IMR-90 (cell line): Measurements from ENCODE around the gene SLC35F3. TPM values are rescaled to one million over a fixed set of nuclear protein-coding genes. Genes with fewer than 3 reads are reported as not detected.

Source experiments
- ATAC-seq: fragments of 200-7000 bp; cut with Tn5 transposase; 2 replicates; pipeline ENCODE4 v1.9.1; 2020; ENCODE audit warnings: low read depth, mild to moderate bottlenecking, moderate library complexity
- BruUV-seq: library from RNA; stranded (reverse); fragments of 400-500 nt; replicated peaks from 2 replicates; lab custom pipeline; 2021; lab: Mats Ljungman, UMichigan
- CTCF ChIA-PET: fragments of 300-600 bp; formaldehyde crosslinking; extraction: SDS; loops from one replicate; lab custom pipeline; 2021; ENCODE audit warnings: antibody characterized with exemption; lab: Yijun Ruan, JAX
- POLR2A ChIA-PET: fragments of 300-600 bp; sonication (Branson Sonifier 250); formaldehyde crosslinking; loops from one replicate; lab custom pipeline; 2022; ENCODE audit warnings: antibody characterized with exemption; ENCODE audit not compliant: unreplicated experiment; lab: Charles Lee
- DNase-seq: peaks from one replicate; pipeline ENCODE4 v3.0.0; 2013
- H2AFZ ChIP-seq: replicated peaks from 2 replicates; pipeline ENCODE3; 2013; ENCODE audit warnings: low read length, mild to moderate bottlenecking; ENCODE audit not compliant: poor library complexity
- H2AK5ac ChIP-seq: 2 replicates; pipeline ENCODE4 v1.6.1; 2013; ENCODE audit warnings: low read depth, low read length, inconsistent platforms
- H2AK9ac ChIP-seq: replicated peaks from 2 replicates; pipeline ENCODE3; 2013; ENCODE audit warnings: mild to moderate bottlenecking, low read depth, low read length, moderate library complexity; ENCODE audit not compliant: poor library complexity
- H2BK120ac ChIP-seq: 2 replicates; pipeline ENCODE4 v1.6.1; 2013; ENCODE audit warnings: low read depth, low read length, inconsistent platforms
- H2BK15ac ChIP-seq: 3 replicates; pipeline ENCODE4 v1.6.1; 2013; ENCODE audit warnings: low read depth, low read length, inconsistent platforms
- H2BK20ac ChIP-seq: 2 replicates; pipeline ENCODE4 v1.6.1; 2013; ENCODE audit warnings: low read depth, mild to moderate bottlenecking, inconsistent platforms, low read length, moderate library complexity
- H2BK5ac ChIP-seq: 2 replicates; pipeline ENCODE4 v1.6.1; 2013; ENCODE audit warnings: mild to moderate bottlenecking, low read depth, low read length, inconsistent platforms; ENCODE audit not compliant: poor library complexity, severe bottlenecking
- H3K14ac ChIP-seq: replicated peaks from 2 replicates; pipeline ENCODE4 v1.6.1; 2013; ENCODE audit warnings: low read depth, low read length, inconsistent platforms
- H3K18ac ChIP-seq: 2 replicates; pipeline ENCODE4 v1.6.1; 2013; ENCODE audit warnings: low read depth, low read length, control low read depth
- H3K23ac ChIP-seq: 2 replicates; pipeline ENCODE4 v1.6.1; 2013; ENCODE audit warnings: low read depth, low read length, inconsistent platforms
- H3K27ac ChIP-seq: 2 replicates; pipeline ENCODE4 v1.5.1; 2013; ENCODE audit warnings: mild to moderate bottlenecking, control low read depth, low read length; ENCODE audit not compliant: insufficient read depth
- H3K27me3 ChIP-seq: 2 replicates; pipeline ENCODE4 v1.6.1; 2013; ENCODE audit warnings: low read length; ENCODE audit not compliant: control insufficient read depth, insufficient read depth
- H3K36me3 ChIP-seq: 2 replicates; pipeline ENCODE4 v1.6.1; 2013; ENCODE audit warnings: low read length, mixed read lengths; ENCODE audit not compliant: control insufficient read depth, insufficient read depth
- H3K4ac ChIP-seq: 2 replicates; pipeline ENCODE4 v1.6.1; 2013; ENCODE audit warnings: low read depth, low read length, inconsistent platforms
- H3K4me1 ChIP-seq: 2 replicates; pipeline ENCODE4 v1.6.1; 2013; ENCODE audit warnings: low read length, mixed read lengths; ENCODE audit not compliant: control insufficient read depth, insufficient read depth
- H3K4me2 ChIP-seq: 2 replicates; pipeline ENCODE4 v1.6.1; 2013; ENCODE audit warnings: low read depth, mild to moderate bottlenecking, control low read depth, low read length, moderate library complexity
- H3K4me3 ChIP-seq: 2 replicates; pipeline ENCODE4 v1.5.1; 2013; ENCODE audit warnings: low read depth, mild to moderate bottlenecking, control low read depth, low read length, moderate library complexity; ENCODE audit not compliant: insufficient read depth
- H3K56ac ChIP-seq: 2 replicates; pipeline ENCODE4 v1.6.1; 2013; ENCODE audit warnings: low read length, inconsistent platforms; ENCODE audit not compliant: insufficient read depth; ENCODE audit errors: extremely low read depth
- H3K79me1 ChIP-seq, 2 experiments: 2 replicates each; pipeline ENCODE4 v1.6.1; 2013; ENCODE audit warnings: low read length in 2 of 2, inconsistent platforms in 1 of 2, low read depth in 1 of 2
- H3K9ac ChIP-seq: 2 replicates; pipeline ENCODE4 v1.6.1; 2013; ENCODE audit warnings: low read depth, low read length, control low read depth
- H3K9me1 ChIP-seq: 2 replicates; pipeline ENCODE4 v1.6.1; 2013; ENCODE audit warnings: low read length, inconsistent platforms; ENCODE audit not compliant: insufficient read depth
- H3K9me3 ChIP-seq: 2 replicates; pipeline ENCODE4 v1.6.1; 2013; ENCODE audit warnings: low read length; ENCODE audit not compliant: control insufficient read depth, insufficient read depth
- H4K20me1 ChIP-seq: 2 replicates; pipeline ENCODE4 v1.6.1; 2013; ENCODE audit warnings: low read length, inconsistent platforms; ENCODE audit not compliant: insufficient read depth
- H4K5ac ChIP-seq: 2 replicates; pipeline ENCODE4 v1.6.1; 2013; ENCODE audit warnings: mild to moderate bottlenecking, low read depth, low read length, control low read depth
- H4K8ac ChIP-seq, 2 experiments: 2 replicates each; pipeline ENCODE4 v1.6.1; 2013; ENCODE audit warnings: low read depth in 2 of 2, low read length in 2 of 2, control low read depth in 1 of 2, inconsistent platforms in 1 of 2
- H4K91ac ChIP-seq: 2 replicates; pipeline ENCODE4 v1.6.1; 2013; ENCODE audit warnings: low read depth, low read length, inconsistent platforms; ENCODE audit not compliant: insufficient read depth
- BHLHE40 ChIP-seq: fragments of 150-350 bp; IDR thresholded peaks from 2 replicates; pipeline ENCODE4 v1.6.1; 2016; ENCODE audit warnings: mild to moderate bottlenecking, low read depth, low read length
- CEBPB ChIP-seq: IDR thresholded peaks from 2 replicates; pipeline ENCODE4 v1.6.1; 2012; ENCODE audit warnings: low read depth, low read length, improper control_type of control experiment
- CHD1 ChIP-seq: IDR thresholded peaks from 2 replicates; pipeline ENCODE4 v1.6.1; 2012; ENCODE audit warnings: low read depth, low read length, improper control_type of control experiment
- CTCF ChIP-seq: conservative IDR thresholded peaks from 2 replicates; pipeline ENCODE4 v1.5.1; 2012; ENCODE audit warnings: mild to moderate bottlenecking, low read depth, low read length, improper control_type of control experiment
- ELK1 ChIP-seq: fragments of 150-350 bp; IDR thresholded peaks from 2 replicates; pipeline ENCODE4 v1.6.1; 2016; ENCODE audit warnings: low read depth, mild to moderate bottlenecking, low read length, moderate library complexity, borderline replicate concordance
- FOS ChIP-seq: fragments of 150-350 bp; IDR thresholded peaks from 2 replicates; pipeline ENCODE4 v1.6.1; 2016; ENCODE audit warnings: low read depth, low read length
- MAFK ChIP-seq: IDR thresholded peaks from 2 replicates; pipeline ENCODE4 v1.6.1; 2012; ENCODE audit warnings: low read depth, low read length, improper control_type of control experiment
- MAZ ChIP-seq: IDR thresholded peaks from 2 replicates; pipeline ENCODE4 v1.6.1; 2012; ENCODE audit warnings: low read depth, mild to moderate bottlenecking, low read length, improper control_type of control experiment, moderate library complexity, borderline replicate concordance
- MXI1 ChIP-seq: IDR thresholded peaks from 2 replicates; pipeline ENCODE4 v1.6.1; 2012; ENCODE audit warnings: low read depth, mild to moderate bottlenecking, low read length, moderate library complexity, borderline replicate concordance
- NFE2L2 ChIP-seq: fragments of 150-350 bp; IDR thresholded peaks from 2 replicates; pipeline ENCODE4 v1.6.1; 2016; ENCODE audit warnings: low read depth, mild to moderate bottlenecking, low read length
- POLR2A ChIP-seq: IDR thresholded peaks from 2 replicates; pipeline ENCODE4 v1.6.1; 2012; ENCODE audit warnings: mild to moderate bottlenecking, low read depth, low read length
- RAD21 ChIP-seq: IDR thresholded peaks from 2 replicates; pipeline ENCODE4 v1.6.1; 2012; ENCODE audit warnings: low read length, improper control_type of control experiment
- RCOR1 ChIP-seq: IDR thresholded peaks from 2 replicates; pipeline ENCODE4 v1.6.1; 2012; ENCODE audit warnings: mild to moderate bottlenecking, low read length, improper control_type of control experiment; ENCODE audit not compliant: insufficient replicate concordance
- RFX5 ChIP-seq: IDR thresholded peaks from 2 replicates; pipeline ENCODE4 v1.8.0; 2012; ENCODE audit warnings: low read depth, mild to moderate bottlenecking, low read length, moderate library complexity
- SMC3 ChIP-seq: fragments of 150-350 bp; IDR thresholded peaks from 2 replicates; pipeline ENCODE4 v1.6.1; 2016; ENCODE audit warnings: low read depth, mild to moderate bottlenecking, antibody characterized with exemption, low read length, moderate library complexity
- USF2 ChIP-seq: fragments of 150-350 bp; IDR thresholded peaks from 2 replicates; pipeline ENCODE4 v1.6.1; 2017; ENCODE audit warnings: mild to moderate bottlenecking, antibody characterized with exemption, low read length, low read depth
- WGBS, 2 experiments: methylation state at CpG; one replicate each; pipeline versions ENCODE4 v1.1.5 to v1.1.7; 2013; ENCODE audit warnings: missing lambda C conversion rate in 2 of 2; ENCODE audit not compliant: insufficient read length in 1 of 2; ENCODE audit errors: extremely low coverage in 2 of 2; 5-methylcytosine and 5-hydroxymethylcytosine counted together
- dilution Hi-C: fragments of 300-500 bp; cut with HindIII; formaldehyde crosslinking; loops from one replicate; pipeline ENCODE4 v1.14.3; 2018; ENCODE audit warnings: low sequenced_read_pairs; ENCODE audit not compliant: unreplicated experiment
- in situ Hi-C: fragments of 300-500 bp; cut with MboI; formaldehyde crosslinking; loops from 3 replicates; pipeline ENCODE4 v1.14.3; 2019; ENCODE audit warnings: low sequenced_read_pairs, inconsistent platforms, mixed read lengths
- intact Hi-C: fragments of 100-400 bp; cut with micrococcal nuclease; formaldehyde crosslinking; loops from 2 replicates; pipeline ENCODE4 v1.10.0; 2022
- polyA plus RNA-seq, 3 experiments: library from polyadenylated mRNA; depleted of rRNA; stranded (reverse); fragments of >200 nt; gene quantifications; 2 replicates each; pipeline ENCODE4 v1.2.3, GENCODE V29; 2012; ENCODE audit warnings: low replicate concordance in 1 of 3
- total RNA-seq: library from RNA; depleted of rRNA; stranded (reverse); fragments of >200 nt; gene quantifications from 2 replicates; pipeline ENCODE4 v1.2.3, GENCODE V29; 2012

SLC35F3 gene
- total and polyA plus RNA-seq, 2 of the 4 experiments (the other 2 are of a cell fraction), result under 0.01 to 0.17 TPM

- H4K91ac ChIP-seq, result no peak overlapping the region
- no peaks in the 10 kb centered on the region for H3K9me3 ChIP-seq
- ATAC-seq, result no peak
- no peak overlapping the region for H3K27ac ChIP-seq
- H2AFZ ChIP-seq, result no peak overlapping the region
- no peak overlapping the region for H2BK20ac ChIP-seq
- ChIA-PET CTCF (no interaction called here), POLR2A (no interaction called here)
- no peaks in the 10 kb centered on the region for H3K79me1 ChIP-seq
- H3K9ac ChIP-seq, result no peak overlapping the region
- no peak overlapping the region for H2BK120ac ChIP-seq
- H4K5ac ChIP-seq, result no peak overlapping the region
- H3K4me1 ChIP-seq, result no peaks in the 10 kb centered on the region
- intact Hi-C loops (no loop called here), in situ Hi-C loops (no loop called here), dilution Hi-C loops (no loop called here)
- H3K4me3 ChIP-seq, result no peak overlapping the region
- no peaks in the 10 kb centered on the region for H3K9me1 ChIP-seq
- no peak overlapping the region for H3K23ac ChIP-seq
- TF ChIP-seq CEBPB (no peak), CHD1 (no peak), MXI1 (no peak), FOS (no peak), MAZ (no peak), SMC3 (no peak), POLR2A (no peak), MAFK (no peak), RAD21 (no peak), CTCF (no peak), RCOR1 (no peak), NFE2L2 (no peak), USF2 (no peak), RFX5 (no peak), ELK1 (no peak), BHLHE40 (no peak)
- H2AK9ac ChIP-seq, result no peak overlapping the region
- no peak overlapping the region for H2BK15ac ChIP-seq
- no peak overlapping the region for H3K14ac ChIP-seq
- no CpG with 5 or more reads among the region's 5 CpGs for WGBS, 2 experiments
- H4K20me1 ChIP-seq, result no peaks in the 10 kb centered on the region
- no peak overlapping the region for H2BK5ac ChIP-seq
- no peak overlapping the region for H4K8ac ChIP-seq
- no TSS peak for BruUV-seq
- H3K27me3 ChIP-seq, result no peaks in the 10 kb centered on the region
- H3K18ac ChIP-seq, result no peak overlapping the region
- DNase-seq, result no peak
- no peak overlapping the region for H3K4me2 ChIP-seq
- no peaks in the 10 kb centered on the region for H3K36me3 ChIP-seq
- no peak overlapping the region for H3K4ac ChIP-seq
- H2AK5ac ChIP-seq, result no peak overlapping the region
- H3K56ac ChIP-seq, result no peak overlapping the region
Measured at GRCh38 chr1:234201600-234201999, 297.1 kb downstream of the SLC35F3 start.
